GOT3 (cell line): ENCODE results near the gene MRPL22.
"Not testable (repeated sequence)": the region's sequence is repeated elsewhere in the genome, so short reads cannot be mapped to it uniquely, and the experiment has no call there.

Experiments
- DNase-seq: peaks from one replicate; lab custom pipeline; 2025; ENCODE audit warnings: mixed read lengths; lab: John Stamatoyannopoulos, UW

Gene MRPL22

DNA sequence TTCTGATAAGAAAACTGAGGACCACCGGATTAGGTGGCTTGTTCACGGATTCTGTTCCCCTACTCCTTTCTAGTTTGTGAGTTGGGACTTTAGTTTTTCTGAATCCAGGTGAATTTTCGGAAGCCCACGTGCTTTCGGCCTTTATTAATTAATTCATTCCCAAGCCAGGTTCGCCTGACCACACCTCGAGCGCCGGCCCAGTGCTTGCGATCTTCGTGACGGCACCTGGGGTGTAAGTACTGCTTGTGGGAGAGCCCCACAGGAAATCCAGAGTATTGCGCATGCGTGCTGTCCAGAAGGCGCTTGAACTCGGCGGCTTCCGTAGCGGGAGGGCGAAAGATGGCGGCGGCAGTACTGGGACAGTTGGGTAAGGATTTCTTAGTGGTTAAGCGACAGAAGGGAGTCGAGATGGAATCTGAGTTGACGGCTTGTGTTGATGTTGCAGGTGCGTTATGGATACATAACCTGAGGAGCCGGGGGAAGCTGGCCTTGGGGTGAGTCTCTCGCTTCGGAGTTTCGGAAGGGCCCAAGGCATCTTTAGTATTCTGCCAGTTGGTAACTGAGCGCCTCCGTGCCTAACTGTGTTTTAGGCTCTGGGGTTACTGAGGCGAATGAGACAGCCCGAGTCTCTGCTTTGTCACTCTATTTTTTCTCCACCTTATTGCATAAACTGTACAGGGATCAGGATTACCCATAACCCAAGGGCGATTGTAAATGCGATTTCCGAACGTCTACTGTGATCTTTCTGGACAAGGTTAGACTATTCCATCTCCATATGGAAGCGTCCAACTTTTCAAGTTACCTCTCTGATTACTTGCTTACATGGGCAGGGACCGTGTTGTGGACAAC is at the start of gene MRPL22:
MRPL22 (plus strand) TSS at position 302 of the 849 bp plus-strand sequence; CDS start at position 340, 38 bp downstream.
- DNase-seq: peak; percentile 79

DNA sequence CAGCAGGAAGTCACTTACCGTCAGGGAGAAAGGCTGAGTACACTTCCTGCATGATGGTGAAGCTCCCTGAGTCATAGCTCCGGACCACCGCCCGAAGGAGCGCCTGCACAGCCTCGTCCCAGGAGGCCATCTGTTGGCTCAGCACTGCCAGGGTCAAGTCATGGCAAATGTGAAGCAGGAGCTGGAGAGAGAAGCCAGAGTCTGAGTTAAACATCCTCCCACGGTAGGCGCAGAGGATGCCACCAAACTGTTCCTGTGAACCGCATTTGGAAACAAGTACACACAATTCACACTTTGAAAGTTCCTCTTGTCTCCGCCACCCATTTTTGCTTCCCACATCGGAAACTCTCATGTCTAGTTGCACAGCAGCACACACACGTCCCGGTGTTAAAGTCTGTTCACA is 48.5 kb upstream of the MRPL22 start:
- DNase-seq: no peak

- no peak for DNase-seq
These were observed 47.5 kb upstream of the MRPL22 start for GRCh38 chr5:154893381-154893780.

DNA sequence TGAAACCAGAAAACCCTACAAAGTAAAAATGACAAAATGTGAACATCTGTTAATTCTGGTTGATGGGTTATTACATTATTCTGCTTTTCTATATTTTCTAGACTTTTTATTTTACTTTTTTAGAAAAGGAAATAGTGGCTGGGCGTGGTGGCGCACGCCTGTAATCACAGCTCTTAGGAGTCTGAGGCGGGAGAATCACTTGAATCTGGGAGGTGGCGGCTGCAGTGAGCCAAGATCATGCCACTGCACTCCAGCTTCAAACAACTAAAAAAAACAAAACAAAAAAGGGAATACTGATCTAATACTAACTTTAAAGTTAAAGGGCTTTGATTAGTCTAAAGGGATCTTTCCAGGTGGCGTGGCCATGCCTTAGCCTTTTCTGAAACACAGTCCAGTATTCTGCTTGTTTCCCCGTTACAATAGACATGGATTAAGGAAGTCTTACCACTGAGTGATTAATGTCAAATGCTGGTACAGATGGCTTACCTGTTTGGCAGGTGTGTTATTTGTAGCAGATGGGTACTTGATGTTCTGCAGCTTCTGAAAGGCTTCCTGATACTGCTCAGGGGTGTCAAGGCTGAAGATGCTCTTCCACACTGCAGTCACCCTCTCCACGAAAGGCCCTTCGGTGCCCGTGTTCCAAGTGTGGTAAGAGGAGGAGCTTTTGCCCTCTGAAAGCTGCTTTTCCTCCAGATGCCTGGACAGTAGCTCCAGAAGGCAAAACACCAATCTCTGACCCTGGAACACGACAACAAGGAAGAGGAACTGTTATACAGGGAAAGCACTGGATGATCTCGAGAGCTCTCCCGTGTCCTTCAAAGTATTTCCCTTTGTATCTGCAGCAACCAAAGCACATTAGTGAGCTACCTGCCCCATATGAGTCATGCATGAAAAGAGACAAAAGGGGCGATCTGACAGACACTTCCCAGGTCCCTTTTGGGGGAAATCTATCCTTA is 45.0 kb upstream of the MRPL22 start:
- no peak for DNase-seq

GRCh38 chr5:154896562-154897165 is 44.2 kb upstream of the MRPL22 start:
- no peak for DNase-seq

- no peak for DNase-seq
These were observed 42.7 kb upstream of the MRPL22 start for GRCh38 chr5:154898210-154898609.

DNA sequence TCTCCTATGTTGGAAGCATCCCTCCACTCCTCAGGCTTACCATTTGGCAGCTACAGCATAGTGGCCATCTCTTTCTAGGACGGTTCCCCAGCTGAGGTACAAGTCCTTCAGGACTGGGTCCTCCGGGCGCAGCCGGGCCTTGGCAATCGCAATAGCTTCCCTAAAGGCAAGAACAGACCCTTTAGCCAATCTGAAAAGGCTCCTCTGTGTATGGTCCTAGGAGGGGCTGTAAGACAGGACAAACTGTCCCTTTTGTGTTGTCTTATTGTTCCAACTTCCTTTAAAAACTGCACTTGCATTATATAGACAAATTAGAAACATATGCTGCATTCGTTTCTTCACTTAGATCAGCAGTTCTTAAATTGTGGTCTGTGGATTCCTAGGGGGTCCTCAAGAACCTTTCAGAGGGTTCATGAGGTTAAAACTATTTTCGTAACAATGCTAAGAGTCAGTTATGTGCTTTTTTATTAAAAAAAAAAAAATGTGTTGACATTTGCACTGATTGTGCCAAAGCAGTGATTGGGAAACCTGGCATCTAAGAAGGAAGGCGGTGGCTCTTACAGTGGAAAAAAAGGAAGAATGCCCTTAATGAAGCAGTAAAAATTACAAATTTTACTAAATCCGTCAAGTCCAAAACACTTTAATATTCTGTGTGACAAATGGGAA is 41.6 kb upstream of the MRPL22 start:
- no peak for DNase-seq

DNA sequence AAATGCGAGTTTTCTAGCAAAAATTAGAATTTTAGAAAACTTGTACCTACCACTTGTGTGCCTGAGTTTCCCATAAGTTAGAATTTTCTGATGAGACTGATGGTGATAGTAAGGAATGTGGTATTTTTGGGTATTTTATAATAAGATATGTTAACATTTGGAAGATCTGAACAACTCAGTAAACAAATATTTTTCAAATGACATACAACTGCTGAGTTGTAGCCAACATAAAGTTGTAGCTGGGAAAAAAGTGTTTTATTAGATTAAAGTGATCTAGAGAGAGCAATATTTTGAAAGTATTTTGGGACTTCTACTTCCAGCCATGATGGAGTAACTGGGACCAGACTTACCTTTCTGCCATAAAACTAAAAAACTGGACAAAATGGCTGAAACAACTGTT is 40.8 kb upstream of the MRPL22 start:
- no peak for DNase-seq

- no peak for DNase-seq
These were observed 39.6 kb upstream of the MRPL22 start for GRCh38 chr5:154901276-154901675.

DNA sequence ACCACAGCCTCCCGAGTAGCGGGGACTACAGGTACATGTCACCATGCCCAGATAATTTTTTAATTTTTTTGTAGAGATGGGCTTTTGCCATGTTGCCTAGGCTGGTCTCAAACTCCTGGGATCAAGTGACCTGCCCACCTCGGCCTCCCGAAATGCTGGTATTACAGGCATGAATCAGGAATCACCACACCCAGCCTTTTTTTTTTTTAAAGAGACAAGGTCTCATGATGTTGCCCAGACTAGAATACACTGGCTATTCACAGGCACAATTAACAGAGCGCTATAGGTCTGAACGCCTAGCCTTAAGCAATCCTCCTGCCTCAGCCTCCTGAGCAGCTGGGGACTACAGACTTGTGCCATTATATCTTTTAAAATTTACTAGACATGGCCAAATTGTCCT is 39.0 kb upstream of the MRPL22 start:
- no peak for DNase-seq

DNA sequence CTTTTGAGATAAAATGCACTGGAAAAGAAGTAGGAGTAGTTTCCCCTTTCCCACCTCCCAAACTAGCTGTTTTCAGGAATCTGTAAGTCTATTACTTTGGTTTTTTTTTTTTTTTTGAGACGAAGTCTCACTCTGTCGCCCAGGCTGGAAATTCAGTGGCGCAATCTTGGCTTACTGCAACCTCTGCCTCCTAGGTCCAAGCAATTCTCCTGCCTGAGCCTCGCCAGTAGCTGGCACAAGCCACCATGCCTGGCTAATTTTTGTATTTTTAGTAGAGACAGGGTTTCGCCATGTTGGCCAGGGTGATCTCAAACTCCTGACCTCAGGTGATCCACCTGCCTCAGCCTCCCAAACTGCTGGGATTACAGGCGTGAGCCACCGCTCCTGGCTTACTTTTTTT is 35.3 kb upstream of the MRPL22 start:
- DNase-seq: not testable (repeated sequence)

GRCh38 chr5:154916874-154917273 is 24.0 kb upstream of the MRPL22 start:
- no peak for DNase-seq

DNA sequence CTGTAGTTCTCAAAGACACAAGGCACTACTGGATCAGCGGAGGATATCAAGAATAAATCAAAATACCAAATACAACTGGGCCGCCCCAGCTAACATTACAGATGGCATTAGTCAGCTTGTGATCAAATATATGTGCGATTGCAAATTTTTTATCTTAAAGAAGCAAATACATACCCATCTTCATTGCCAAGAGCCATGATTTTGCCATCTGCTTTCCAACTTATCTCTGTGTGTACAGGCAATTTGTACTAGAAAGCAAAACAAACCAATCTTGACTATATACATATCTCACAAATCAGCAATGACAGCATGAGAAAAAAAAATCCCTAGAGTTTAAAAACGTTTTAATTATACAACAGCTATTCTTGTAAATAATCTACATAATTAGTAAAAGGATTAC is 23.1 kb upstream of the MRPL22 start:
- no peak for DNase-seq

DNA sequence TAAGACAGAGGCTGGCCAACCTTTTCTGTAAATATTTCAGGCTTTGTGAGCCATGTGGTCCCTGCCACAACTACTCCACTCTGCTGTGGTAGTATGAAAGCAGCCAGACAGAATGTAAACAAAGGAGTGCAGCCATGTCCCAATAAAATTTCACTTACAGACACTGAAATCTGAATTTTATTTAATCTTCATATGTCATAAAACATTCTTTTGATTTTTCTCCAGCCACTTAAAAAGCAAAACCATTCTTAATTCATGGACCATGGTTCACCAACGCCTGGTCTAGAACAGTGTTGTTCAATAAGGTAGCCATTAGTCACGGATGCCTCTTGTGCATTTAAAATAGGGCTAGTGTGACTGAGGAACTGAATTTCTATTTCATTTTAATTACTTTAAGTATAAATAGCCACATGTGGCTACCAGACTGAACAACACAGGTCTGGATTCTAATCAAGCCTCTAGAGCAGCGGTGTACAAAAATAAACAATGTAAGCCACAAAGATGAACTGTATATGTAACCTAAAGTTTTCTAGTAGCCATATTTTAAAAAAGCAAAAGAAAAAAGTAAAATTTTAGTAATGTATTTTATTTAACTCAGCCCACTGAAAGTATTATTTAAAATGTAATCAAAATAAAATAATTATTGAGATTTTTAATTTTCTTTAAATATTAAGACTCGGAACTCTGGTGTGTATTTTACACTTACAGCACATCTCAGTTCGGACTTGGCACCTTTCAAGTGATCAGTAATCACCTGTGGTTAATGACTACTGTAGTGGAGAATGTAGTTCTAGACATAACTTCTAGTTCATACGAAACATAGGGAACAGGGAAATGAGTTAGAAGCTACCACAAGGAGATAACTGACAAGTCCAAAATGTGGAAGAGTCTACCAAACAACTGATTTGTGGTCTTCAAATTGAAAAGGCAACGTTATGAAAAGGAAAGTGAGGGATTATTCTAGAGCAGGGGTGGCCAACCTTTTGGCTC is 17.1 kb upstream of the MRPL22 start:
- DNase-seq: no peak

DNA sequence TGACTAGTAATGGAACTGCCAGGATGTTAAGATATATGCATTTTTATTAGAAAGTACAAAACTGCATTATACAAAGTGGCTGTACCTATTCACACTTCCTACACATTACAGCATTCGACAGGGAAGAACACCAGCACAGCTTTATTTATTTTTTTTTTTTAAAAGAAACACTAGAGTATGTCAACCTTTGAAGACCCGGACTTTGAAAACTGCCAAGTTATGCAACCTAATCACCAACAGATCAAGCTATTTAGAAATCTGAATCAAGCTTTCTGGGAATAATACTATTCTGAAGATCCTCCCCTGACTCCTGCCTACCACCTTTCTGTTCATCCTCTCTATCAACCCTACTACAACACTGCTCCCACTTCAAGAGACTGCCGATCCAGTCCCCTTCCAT is 7.3 kb upstream of the MRPL22 start:
- DNase-seq: no peak

- no peak for DNase-seq
These were observed 6.0 kb upstream of the MRPL22 start for GRCh38 chr5:154934881-154935280.

DNA sequence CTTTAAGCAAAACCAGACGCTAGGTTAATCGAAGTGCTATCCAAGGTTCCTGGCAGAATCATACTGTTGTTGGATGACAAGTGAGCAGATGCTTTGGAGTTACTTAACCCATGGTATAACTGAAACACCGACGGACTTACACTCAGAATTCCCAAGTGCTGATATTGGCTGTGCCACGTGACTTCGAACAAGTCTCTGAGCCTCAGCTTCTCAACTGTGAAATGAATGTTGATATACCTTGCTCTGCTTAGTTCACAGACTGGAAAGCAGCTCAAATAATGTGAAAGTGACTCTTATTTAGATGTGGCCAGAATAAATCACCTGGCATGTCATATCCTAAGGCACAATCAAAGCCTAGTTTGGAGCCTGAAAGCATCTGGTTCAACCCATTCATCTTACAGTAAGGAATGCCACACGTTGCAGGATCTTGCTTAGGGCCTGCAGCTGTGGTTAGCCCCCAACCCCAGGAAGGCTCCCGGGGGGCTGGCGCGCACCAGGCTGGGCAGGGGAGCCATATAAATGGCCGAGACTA is 3.6 kb upstream of the MRPL22 start:
- no peak for DNase-seq

DNA sequence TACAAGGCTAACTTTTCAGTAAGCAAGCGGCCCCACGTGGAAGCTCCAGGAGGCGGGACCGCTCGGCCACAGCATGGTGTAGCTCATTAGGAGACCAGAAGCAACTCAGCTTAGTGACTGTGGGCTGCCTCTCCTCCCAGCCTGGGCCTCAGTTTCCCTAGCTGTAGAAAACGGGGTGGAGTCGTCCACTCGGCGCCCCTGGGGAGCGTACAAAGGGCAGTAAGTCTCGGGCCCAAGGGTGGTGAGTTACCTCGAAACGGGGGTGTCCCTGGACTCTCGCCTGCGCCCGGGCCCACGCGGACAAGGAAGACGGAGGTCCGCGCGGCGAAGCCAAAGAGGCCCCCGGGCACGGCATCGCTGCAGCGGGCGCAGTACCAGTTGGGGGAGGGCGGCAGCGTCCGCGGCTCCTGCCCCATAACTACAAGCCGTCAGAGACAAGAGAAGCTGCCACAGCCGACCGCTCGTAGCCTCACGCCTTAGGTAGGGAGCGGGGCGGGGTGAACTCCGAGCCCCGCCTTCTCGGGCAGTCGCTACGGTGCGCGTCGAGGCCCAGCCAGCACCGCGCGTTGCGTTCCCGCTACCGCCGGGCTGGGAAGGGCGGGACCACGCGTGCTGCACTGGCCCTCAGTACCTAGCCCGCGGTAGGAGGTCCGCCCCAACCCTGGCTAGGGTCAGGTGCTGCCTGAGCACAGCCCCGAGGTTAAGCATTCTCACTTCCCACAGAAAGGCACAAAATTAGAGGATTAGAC is 3.0 kb upstream of the MRPL22 start, which contains the start of gene GEMIN5:
GEMIN5 (minus strand) TSS at position 494 of the 749 bp plus-strand sequence; CDS start at position 416, 78 bp downstream.
- DNase-seq: peak; percentile 44

DNA sequence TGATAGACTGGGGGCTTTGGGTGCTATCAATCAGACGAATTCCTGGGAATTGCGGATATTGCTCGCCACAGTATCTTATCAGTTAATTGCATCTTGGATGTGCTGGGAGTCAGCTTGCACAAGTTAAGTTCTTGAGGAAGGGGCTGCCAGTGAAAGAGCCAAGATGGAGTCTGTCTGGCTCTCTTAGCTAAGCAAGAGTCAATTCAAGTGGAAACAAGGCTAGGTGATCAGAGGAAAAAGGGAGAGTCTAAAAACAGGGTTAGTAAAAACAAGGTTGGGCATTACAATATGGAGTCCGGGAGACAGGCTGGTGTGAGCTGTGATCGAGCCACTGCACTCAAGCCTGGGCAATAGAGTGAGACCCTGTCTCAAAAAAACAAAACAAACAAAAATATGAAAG is 1.5 kb upstream of the MRPL22 start:
- DNase-seq: not testable (repeated sequence)
